DMS53 treated with DMSO at 0.1 percent for 48 hours (cell line): ENCODE measurements around the gene NUP160.
"Not testable (repeated sequence)": the region's sequence is repeated elsewhere in the genome, so short reads cannot be mapped to it uniquely, and the experiment has no call there.

ENCODE experiments used
- DNase-seq: peaks from one replicate; lab custom pipeline; 2025; ENCODE audit not compliant: unreplicated experiment; lab: John Stamatoyannopoulos, UW

NUP160 gene

DNA sequence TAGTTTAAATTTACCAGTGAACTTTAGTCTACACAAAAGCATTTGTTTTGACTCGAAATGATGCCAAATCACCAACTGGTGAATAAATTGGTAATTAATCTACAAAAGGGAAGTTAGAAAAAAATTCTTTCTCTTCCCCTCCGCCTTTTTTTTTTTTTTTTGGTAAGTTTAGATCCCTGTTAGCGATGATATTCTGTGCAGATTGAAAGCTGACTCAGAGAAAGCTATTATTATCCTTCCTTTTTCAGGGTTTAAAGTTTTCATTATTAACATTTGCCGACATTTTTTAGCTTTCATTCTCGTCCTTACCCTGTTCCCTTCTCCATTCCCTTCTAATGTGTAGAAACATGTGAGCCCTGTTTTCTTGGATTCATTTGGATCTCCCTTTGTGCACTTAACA is 16.8 kb upstream of the NUP160 start:
- no peak for DNase-seq

DNA sequence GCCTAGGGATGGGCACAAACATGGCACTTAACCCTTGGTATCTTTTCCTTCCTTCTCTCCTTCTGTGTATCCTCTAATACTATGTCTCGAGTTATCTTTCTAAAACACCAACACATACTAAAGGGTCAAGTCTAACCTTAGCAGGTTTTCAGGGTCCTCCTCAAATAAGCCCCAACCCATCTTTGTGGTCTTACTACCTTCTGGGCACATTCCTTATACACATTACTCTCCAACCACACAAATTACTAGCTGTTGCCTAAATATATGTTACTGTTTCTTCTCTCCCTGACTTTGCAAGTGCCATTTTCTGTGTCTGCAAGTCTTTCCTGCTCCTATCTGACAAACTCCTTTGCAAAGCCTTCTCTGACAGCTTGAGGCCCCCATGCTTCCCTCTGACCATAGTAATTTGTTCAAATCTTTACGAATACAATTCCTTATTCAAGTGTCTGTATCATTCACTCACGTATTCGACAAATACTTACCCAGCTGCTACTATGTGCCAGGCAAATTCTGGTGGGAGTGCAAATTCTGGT is 15.8 kb upstream of the NUP160 start:
- no peak for DNase-seq

DNA sequence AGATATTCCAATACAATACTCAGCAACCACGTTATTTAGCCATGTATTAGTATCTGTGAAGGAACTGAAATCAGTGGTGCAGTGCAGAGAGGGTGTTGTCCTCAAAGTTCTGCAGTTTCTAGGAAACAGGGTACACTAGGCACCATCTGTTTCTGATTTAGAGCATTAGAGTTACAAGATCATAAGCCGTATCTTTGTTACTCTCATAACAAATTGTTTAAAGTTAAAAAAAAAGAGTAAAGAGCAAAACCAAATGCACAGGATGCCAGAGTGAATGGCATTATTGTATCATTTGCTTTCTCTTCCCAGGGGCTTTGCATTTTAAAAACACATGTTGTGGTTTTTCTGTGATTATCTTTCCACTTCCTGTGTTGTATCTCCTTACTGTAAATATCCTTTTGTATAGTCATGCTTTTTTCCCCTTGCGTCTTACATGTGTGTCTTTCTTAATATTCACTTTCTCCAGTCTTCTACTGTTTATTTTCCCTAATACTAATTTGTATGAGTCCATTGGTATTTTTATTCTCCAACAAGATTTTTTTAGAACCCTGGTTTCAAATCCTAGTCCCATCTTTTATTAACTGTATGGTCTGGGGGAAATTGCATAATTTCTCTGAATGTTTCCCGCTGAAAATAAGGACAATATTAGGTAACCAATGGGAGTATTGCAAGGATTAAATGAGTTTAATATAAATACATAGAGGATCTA is 15.2 kb upstream of the NUP160 start:
- no peak for DNase-seq

DNA sequence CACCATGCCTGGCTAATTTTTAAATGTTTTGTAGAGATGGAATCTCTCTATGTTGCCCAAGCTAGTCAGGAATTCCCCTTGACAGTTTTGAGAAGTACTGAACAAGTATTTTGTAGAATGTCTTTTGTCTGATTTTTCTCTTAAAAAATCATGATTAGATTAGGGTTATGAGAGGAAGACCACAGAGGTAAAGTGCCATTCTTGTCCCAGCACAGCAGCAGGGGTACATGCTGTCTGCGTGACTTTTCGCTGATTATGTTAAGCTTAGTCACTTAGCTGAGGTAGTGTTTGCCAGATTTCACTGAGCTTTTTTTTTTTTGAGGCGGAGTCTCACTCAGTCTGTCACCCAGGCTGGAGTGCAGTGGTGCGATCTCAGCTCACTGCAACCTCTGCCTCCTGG is 13.6 kb upstream of the NUP160 start:
- no peak for DNase-seq

DNA sequence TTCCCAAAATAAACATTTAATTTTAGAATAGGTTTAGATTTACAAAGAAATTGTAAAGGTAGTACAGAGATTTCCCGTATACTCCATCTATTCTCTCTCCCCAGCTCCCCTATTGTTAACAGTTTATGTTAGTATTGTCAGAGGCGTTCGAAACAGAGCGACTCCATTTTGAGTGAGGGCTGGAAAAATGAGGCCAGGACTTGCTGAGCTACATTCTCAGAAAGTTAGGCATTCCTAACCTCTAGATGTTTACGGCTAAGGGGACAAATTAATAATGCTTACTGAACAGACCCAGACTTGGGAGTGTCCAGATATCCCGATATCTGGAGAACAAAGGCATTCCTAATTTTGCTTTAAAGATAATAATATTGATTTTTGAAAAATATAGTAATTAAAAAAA is 12.4 kb upstream of the NUP160 start:
- no peak for DNase-seq

DNA sequence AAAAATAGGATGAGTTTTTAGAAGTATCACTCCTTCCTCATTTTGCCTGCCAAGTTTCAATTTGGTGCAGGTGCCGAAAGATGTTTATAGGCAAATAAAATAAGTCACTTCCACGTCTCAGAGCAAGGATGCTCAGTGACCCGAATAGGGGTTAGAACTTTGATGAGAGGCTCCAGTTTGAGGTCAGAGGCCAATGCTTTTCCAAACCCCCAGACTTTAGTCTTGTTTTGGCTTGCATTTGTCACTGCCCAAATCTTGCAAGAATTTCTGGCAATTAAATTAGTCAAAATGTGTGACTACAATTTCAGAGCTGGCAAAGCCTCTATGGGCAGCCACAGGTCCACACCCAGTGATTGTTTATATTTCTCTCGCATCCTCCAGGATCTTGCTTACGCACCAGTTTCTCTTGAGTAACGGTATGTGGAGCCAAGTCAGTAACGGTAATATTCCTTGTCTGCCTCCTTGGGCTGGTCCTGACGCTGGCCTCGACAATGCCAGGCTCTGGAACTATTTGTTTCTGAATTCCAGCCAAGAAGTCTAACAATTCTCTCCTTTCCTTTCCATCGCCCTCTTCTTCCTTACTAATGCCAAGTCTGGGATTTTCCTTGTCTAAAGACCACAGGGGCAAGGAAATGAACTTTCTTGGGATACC is 9.9 kb upstream of the NUP160 start:
- DNase-seq, result no peak

DNA sequence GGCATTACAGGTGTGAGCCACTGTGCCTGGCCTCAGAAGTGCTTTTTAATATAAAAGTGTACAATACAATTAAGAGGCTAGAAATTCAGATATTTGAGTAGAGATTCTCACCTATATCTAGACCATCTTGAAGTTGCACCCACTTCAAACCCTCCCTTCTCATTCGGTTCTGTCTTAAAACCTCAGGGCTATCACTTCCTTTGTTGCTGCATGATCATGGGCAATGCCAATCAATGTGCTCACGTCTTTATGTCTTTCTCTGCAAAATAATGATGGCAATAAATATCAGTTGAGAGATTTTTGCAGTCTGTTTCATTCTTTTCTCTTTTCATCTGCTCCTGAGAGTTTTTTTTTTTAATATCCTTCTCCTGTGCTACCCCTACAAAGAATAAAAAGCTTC is 9.3 kb upstream of the NUP160 start:
- no peak for DNase-seq

DNA sequence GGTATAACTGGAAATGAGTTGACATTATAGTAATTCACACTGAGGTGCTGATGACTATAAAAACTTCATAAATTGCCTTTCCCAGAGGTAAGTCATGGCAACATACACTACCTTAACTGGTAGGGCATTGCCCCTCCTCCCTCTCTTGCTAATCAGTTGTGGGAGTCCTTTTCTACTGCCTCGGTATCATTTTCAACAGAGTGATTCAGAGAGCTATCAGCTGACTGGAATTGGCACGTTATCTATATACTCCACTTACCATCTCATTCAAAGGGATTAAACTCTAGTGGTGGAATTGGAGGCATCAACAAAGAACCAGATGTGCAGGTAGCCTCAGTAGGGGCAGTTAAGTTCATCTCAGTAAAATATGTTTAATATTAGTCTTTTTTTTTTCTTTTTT is 8.0 kb upstream of the NUP160 start:
- no peak for DNase-seq

DNA sequence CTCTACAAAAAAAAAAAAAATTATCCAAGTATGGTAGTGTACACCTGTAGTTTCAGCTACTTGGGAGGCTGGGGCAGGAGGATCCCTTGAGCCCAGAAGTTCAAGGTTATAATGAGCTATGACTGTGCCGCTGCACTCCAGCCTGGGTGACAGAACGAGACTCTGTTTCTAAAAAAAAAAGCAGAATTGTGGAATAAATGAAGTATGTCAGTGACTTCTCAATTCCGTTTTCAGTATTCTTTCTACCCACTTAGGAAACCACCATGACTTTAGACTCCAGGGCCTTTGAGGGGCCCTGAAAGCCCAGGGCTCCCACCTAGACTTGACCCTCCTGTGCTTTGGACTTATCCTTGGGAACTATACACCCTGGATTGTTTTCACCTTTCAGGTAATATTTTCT is 6.5 kb upstream of the NUP160 start:
- DNase-seq, result no peak

DNA sequence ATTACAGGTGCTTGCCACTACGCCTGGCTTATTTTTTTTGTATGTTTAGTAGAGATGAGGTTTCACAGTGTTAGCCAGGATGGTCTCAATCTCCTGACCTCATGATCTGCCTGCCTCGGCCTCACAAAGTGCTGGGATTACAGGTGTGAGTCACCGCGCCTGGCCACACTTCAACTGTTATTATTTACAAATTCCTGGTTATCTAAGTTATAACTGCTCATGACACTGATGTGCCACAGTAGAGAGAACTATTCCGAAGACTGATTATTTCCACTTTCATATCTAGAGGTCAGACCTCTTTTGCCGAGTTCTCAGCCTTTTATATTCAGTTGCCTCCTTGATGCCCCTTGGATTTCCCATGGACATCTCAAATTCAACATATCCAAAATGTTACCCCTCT is 3.9 kb upstream of the NUP160 start:
- no peak for DNase-seq

DNA sequence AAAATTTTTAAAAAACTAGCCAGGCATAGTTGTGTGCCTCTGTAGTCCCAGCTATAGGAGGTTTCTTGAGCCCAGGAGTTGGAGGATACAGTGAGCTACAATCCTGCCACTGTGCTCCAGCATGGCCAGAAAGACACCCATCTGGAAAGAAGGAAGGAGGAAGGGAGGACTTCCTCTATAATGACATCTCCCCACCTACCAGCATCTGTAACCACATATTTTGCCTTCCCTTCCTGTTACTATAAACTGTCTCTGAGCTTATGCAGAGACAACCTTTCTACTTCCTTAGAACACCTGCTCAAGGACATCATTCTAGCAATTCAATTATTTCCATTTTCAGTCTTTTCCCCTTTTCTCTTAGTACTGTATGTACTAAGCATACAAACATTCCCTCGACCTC is 2.2 kb upstream of the NUP160 start:
- DNase-seq, result no peak

DNA sequence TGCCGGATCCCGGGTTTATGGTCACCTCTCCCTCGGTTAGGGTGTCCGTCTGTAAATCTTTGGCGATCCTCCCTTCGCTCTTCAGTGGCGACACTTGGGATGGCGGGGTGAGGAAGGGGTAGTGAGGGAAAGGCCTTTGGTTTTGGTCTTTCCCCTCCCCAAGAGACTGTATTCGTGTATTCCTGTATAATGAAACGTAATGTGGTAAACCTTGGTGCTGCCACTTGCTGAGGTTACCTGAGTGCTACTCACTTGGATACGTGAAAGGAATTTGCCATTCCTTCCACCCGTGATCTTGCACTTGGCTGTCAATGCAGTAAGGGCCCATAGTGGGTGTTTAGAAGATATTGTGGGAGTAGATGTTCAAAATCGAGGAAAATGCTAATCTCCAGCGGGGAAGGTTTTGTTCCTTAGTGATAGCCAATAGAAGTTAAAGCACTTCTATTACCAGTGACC is 578 bp upstream of the NUP160 start:
- DNase-seq, result no peak

DNA sequence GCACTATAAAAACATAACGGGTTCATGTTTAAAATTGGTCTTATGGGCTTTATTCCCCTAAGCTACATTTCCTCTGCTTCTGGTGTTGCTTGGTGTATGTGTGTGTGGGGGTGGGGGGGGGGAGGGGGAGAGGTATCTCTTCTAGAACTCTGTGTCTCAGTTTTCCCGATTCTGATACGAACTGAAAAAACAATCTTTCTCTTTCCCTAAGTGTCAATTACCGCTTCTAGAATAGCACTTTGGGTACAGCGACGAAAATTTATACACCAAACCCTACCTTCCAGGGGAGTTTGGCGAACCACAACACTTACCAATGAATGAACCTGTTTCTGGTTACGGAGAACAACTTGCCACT is 636 bp downstream of the NUP160 start:
- DNase-seq, result no peak

DNA sequence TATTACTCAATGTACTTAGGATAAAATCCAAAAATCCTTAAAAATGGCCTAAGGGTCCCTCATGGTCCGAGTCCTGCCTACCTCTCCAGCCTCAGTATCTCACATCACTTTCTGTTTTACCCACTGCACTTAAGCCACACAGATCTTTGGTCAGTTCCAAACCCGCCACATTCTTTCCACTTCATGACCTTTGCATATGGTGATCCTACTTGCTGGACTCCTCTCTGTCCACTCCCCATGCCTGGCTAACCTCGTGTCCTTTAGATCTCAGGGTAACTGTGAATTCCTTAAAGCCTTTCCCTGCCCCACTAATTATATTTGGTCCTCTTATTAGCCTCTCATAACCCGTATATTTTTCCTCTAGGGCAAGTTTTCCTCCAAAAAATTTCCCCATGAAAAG is 1.2 kb downstream of the NUP160 start:
- DNase-seq, result no peak

DNA sequence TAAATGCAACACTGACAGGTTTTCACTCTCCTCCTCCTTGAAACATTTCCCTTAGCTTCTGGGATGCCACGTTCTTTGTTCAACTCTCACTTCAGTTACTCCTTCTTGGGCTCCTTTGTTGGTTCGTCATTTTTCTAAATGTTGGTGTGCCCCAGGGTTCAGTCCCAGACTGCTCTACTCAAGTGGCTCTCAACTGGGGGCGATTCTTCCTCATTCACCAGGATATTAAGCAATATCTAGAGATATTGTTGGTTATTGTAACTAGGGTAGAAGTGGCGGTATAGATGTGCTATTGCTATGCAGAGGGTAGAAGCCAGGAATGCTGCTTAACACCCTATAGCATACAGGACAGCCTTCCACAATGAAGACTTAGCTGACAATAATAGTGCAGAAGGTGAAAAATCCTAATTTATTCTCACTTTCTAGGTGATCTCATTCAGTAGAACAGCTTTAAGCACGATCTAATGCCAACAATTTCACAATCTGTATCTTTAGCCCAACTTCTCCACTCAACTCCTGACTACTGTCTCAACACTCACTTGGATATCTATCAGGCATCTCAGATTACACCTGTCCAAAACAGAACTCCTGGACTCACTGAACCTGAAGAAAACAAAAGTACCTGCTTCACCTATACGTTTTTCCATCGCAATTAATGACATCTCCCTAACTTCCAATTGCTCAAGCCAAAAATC is 4.6 kb downstream of the NUP160 start:
- DNase-seq, result no peak

DNA sequence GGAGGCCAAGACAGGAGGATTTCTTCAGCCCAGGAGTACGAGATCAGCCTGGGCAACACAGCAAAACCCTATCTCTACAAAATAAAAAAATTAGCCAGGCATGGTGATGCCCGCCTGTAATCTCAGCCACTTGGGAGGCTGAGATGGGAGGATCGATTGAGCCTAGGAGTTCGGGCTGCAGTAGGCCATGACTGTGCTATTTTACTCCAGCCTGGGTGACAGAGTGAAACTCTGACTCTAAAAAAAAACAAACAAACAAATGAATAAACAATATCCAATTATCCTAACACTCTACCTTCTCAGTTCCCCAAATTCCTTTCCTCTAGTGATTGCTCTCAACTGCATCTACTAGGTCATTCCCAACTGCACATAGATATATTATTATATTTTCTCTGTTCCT is 5.4 kb downstream of the NUP160 start:
- DNase-seq, result no peak

DNA sequence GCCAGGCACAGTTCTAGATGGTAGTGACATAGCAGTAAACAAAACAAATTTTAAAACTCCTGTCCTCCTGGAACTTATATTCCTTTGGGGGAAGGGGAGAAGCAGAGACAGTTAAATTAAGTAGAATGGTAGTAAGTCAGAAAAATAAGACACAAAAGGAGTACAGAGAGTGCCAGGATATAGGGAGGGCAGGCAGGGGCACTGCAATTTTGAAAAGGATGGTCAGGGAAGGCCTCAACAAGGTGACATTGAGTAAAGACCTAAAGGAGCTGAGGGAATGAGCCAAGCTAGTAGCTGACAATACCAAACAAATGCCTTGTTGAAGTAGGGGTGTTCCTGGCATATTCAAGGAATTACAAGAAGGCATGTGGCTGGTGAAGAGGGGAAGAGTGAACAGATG is 10.2 kb downstream of the NUP160 start:
- DNase-seq, result no peak

DNA sequence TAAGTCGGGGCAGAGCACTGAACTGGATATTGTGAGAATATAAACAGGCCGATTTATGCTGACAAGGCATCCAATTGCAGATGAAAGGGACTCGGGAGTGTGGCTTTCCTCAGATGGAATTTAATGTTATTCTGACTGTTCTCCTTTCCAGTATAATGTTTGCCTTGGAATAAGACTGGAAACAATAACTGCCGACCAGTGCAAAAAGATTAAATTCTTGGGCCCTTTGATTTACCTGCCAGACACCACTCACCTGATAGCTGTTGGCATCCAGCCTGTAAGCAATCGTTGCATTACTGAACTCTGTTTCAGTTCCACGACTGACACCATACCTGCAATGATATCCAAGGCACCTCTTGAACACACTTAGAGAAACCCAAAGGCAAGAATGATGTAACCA is 10.9 kb downstream of the NUP160 start:
- DNase-seq, result no peak

DNA sequence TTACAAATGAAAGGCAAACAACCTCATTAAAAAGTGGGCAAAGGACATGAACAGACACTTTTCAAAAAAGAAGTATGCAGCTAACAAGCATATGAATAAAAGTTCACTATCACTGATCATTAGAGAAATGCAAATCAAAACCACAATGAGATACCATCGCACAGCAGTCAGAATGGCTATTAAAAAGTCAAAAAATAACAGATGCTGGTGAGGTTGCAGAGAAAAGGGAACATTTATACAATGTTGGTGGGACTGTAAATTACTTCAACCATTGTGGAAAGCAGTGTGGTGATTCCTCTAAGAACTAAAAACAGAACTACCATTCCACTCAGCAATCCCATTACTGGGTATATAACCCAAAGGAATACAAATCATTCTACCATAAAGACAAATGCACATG is 18.1 kb downstream of the NUP160 start:
- DNase-seq, result not testable (repeated sequence)

DNA sequence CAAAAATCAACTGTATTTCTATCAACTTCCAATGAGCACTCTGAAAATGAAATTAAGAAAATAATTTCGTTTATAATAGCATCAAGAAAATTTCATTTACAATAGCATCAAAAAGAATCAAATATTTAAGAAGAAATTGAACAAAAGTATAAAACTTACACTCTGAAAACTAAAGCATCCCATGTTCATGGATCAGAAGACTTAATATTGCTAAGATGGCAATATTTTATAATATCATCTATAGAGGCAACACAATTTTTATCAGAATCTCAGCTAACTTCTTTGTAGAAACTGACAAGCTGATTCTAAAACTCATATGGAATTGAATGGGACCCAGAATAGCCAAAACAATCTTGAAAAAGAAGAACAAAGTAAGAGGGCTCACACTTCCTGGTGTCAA is 19.9 kb downstream of the NUP160 start:
- DNase-seq, result no peak

DNA sequence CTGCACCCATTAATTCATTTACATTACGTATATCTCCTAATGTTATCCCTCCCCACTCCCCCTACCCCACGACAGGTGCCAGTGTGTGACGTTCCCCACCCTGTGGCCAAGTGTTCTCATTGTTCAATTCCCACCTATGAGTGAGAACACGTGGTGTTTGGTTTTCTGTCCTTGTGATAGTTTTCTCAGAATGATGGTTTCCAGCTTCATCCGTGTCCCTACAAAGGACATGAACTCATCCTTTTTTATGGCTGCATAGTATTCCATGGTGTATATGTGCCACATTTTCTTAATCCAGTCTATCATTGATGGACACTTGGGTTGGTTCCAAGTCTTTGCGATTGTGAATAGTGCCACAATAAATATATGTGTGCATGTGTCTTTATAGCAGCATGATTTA is 25.5 kb downstream of the NUP160 start:
- not testable (repeated sequence) for DNase-seq

DNA sequence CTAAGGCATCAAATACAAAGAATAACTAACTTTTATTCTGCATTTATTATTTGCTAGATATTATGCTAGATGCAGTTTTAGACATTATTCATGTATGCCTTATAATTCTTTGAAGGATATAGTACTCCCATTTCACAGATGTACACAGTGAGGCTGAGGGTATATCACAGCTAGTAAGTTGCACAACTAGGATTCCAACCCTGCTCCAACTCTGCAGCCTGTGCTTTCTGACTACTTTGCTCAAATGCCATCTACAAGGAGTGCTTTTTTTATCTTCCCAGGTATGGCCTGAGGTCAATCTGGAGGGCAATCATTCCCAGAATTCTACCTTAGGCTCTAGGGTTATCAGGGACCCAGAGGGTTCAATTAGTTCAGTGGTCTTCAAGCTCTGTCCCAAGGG is 28.4 kb downstream of the NUP160 start:
- no peak for DNase-seq
